GM21526 (cell line): Measurements from ENCODE around the gene CBS.
"Not testable (repeated sequence)": the region's sequence is repeated elsewhere in the genome, so short reads cannot be mapped to it uniquely, and the experiment has no call there.

Source experiments
- ATAC-seq: cut with Tn5 transposase; IDR thresholded peaks from one replicate; pipeline ENCODE4 v1.9.1; 2021; ENCODE audit warnings: moderate library complexity; ENCODE audit not compliant: unreplicated experiment, low FRiP score

Gene CBS

DNA sequence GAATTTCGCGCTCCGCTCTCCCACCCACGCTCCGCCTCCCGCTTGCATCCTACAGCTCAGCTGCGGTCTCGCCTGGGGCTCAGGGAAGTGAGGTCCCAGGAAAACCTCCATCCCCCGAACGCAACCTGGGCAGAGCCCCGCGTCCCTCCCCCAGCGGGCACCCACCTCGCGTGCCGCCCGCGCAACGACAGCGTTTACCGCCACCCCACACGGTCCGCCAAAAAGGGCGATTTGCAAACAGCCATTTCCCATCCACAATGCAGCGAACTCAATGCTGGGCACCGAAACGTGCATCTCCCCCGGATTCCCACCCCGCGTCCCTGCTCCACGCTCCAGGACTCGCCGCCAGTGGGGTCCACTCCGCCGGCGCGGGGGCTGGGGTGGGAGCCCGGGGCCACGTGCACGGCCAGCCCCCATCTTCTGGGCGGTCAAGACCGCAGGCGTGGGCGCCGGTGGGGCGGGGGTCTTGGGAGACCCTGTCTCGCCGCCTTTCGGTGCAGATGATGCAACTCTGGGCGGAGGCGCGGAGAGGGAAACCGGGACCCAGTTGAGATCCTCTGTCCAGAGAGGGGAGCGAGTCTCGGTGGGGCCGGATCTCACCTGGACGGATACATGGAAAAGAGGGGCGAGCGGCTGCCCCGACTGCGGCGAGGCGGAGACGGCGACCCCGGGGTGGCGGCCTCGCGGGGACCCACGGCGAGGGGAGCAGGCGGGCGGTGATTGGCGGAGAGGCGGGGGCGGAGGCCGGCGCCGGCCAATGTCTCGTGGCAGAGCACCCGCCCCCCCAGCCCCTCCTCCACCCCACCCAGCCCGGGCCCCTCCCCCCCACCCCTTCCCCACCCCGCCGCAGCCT, at the start of gene CBS:
Gene CBS (minus strand): TSS at position 666 of the 853 bp plus-strand sequence. CDS start 3,642 bp downstream, outside the sequence.
- not testable (repeated sequence) for ATAC-seq

- not testable (repeated sequence) for ATAC-seq
These were observed 40.3 kb upstream of the CBS start for GRCh38 chr21:43115956-43116355.

- not testable (repeated sequence) for ATAC-seq
These were observed 38.8 kb upstream of the CBS start for GRCh38 chr21:43114483-43114882.

DNA sequence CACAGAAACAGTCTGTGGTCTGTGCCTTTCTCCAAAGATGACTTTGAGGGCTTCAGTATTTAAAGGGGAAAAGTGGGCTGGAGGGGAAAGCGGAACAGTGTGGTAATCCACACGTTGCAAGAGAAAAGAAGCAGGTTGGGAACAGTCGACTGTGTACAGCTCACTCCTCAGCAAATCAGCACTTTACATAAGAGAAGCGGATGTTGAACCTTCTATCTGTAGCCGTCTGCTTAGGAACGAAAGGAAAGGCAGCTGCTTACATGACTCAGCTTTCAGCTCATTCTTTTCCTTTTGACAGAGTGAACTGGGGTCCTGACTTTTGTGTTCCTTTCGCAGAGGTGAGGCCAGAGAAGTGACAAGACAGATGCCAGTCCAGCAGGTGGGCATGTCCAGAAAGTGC, 33.4 kb upstream of the CBS start:
- ATAC-seq: not testable (repeated sequence)

DNA sequence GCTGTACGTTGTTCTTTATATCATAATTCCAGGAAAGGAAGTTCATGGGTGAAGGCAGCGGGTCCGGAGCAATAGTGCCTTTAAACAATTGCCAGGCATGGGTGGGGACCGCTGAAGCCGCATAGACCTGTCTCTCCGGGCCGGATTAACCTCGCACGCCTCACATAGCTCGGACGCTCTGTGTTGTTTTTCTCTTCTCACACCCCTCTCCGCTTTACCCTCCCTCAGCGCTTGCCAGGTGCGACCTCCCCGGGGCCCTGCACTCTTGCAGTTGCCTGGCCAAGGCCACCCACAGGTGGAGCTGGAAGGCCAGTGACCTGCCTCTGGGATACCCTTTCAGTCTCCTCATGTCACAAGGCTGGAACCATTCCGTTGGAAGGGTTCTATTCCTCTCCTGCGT, 32.5 kb upstream of the CBS start:
- not testable (repeated sequence) for ATAC-seq

GRCh38 chr21:43107794-43108137, 32.1 kb upstream of the CBS start:
- not testable (repeated sequence) for ATAC-seq

DNA sequence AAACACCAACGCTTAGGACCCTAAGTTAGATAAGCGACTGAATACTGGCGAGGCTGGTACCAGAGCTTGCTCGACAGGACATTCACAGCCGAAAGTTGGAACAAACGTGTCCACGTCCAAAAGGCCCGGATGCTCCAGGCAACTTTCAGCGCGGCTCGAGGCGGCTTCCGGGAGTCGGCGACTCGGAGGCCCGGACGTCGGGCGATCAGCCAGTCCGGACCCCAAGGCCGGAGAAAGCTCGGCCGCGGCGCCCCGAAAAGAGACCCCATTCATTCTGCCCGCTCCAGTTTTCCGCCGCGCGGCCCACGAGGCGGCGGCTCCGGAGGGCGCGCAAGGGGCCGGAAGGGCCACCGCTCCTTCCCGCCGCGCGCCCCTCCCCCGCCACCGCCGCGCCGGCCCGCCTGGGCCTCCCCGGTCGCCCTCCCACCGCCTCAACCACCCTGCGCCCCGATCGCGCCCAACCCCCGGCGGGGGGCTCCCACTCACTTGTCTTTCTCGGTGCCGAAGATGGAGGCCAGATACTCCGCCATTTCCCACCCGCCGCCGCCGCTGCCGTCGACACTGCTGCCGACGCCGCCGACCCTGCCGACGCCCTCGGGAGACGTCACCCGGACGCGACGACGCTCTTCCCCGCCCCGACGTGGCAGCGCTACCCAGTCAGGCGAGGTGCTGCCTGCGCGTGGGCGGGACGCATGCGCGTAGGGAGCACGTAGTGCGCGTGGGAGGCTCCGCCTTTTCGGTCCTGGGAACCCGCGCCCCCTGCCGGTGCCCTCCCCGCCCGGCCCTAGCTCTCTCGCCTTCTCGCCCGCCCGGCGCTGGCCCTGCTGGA, 31.5 kb upstream of the CBS start, which contains the start of gene U2AF1:
Gene U2AF1 (minus strand): TSS at position 606 of the 829 bp plus-strand sequence. CDS start 76 bp downstream, at position 530.
- peak; percentile 59 for ATAC-seq

DNA sequence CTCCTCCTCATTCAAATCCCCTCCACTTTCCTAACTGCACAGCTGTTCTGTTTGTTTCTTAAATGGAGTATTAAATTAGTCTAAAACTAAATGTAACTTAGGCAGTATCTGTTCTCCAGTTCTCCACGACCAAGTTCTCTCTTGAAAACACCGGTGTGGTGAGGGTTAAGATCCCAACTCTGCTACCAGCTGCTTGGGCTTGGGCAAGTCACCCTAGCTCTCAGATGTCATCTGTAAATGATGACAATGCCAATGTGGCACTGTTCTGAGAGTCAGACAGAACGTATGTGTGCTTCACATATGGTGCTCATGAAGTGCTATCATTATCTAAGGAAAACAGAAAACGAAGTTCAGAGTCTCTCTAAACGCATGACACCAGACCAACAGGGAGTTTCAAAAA, 29.0 kb upstream of the CBS start:
- not testable (repeated sequence) for ATAC-seq

GRCh38 chr21:43102281-43102680, 26.6 kb upstream of the CBS start:
- ATAC-seq: not testable (repeated sequence)

DNA sequence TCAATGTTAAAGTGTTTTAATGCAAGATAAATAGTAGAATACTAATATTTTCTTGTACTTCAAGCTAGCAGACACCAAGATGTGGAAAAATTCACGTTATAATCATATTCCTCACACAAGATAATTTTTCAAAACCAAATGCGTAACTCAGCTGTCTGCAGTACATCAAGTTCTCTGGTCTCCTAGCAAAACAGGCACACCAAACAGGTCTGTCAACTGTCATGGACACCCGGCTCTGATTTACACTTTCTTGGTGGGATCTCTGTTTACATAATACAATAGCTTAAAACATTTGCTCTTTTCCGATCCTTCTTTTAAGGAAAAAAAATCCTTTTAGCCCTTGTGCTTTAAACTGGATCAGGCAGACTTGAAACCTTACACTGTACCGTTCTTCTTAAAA, 26.0 kb upstream of the CBS start:
- ATAC-seq: not testable (repeated sequence)

GRCh38 chr21:43101000-43101399, 25.4 kb upstream of the CBS start:
- not testable (repeated sequence) for ATAC-seq

GRCh38 chr21:43091979-43092614, 16.5 kb upstream of the CBS start:
- ATAC-seq: not testable (repeated sequence)

GRCh38 chr21:43090947-43091346, 15.3 kb upstream of the CBS start:
- ATAC-seq: not testable (repeated sequence)

DNA sequence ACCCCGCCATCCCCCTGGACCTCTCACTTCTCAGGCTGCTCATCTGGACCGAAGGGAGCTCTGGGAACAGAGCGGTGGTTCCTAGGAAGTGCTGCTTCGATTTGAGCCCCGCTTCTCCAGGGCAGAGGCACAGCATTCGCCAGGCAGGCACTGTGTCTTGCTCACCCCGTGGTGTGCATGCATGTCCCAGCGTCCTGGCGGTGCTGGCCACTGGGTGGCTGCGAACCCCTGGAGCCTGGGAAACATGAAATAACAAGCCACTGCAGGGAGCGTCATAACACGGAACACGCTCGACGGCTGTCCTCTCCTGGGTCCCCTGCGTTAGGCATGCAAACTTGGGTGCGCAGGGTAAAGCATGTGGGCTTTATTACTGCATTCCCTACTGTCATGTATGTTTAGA, 13.8 kb upstream of the CBS start:
- ATAC-seq: not testable (repeated sequence)

GRCh38 chr21:43082587-43083300, 7.1 kb upstream of the CBS start:
- not testable (repeated sequence) for ATAC-seq

- not testable (repeated sequence) for ATAC-seq
These were observed 1.0 kb upstream of the CBS start for GRCh38 chr21:43076643-43077042.

GRCh38 chr21:43076023-43076637, 495 bp upstream of the CBS start:
- not testable (repeated sequence) for ATAC-seq

- ATAC-seq: not testable (repeated sequence)
These were observed 1.1 kb downstream of the CBS start for GRCh38 chr21:43074401-43075169.

DNA sequence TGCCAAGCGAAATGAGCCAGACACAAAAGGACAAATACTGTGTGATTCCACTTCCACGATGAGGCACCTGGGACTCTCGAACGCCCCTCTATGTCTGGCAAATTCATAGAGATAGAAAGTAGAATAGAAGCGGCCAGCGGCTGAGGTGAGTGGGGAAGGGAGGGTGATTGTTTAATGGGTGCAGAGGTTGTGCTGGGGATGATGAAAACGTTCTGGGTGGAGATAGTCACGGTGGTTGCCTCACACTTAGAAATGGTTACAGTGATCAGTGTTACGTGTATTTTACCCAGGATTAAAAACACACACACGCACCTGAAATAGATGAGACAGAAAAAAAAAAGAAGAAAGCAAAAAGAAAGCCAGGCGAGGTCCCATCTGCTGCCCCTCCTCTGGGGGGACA, 2.9 kb downstream of the CBS start:
- ATAC-seq: not testable (repeated sequence)
